Activated CD8-positive, alpha-beta memory T cell treated with anti-CD3 and anti-CD28 coated beads for 1 hour (primary cell): ENCODE measurements around the gene RHOT1.
A peak's percentile ranks its signal among the peaks of the same experiment; 100 is the strongest.
"Not testable (repeated sequence)": the region's sequence is repeated elsewhere in the genome, so short reads cannot be mapped to it uniquely, and the experiment has no call there.

Experiments used
- DNase-seq, 2 donors: peaks; one replicate each; pipeline ENCODE4 v3.0.0-alpha.2; 2020; ENCODE audit warnings: low read depth in 1 of 2; ENCODE audit errors: extremely low read depth in 1 of 2

Gene RHOT1

GRCh38 chr17:32223703-32224102 lies 81.4 kb downstream of the RHOT1 start:
- no peak for DNase-seq

DNA sequence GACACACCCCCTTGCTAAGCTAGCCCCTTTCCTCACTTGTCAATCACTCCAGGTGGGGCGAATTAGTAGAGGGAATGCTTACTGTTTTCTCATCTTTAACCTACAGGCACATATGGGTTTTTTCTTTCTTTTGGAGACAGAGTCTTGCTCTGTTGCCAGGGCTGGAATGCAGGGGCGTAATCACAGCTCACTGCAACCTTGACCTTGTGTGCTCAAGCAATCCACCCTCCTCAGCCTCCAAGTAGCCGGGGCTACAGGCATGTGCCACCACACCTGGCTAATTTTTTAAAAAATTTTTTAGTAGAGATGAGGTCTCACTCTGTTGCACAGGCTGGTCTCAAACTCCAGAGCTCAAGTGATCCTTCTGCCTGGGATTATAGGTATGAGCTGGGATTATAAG lies 84.6 kb downstream of the RHOT1 start:
- DNase-seq, result no peak

DNA sequence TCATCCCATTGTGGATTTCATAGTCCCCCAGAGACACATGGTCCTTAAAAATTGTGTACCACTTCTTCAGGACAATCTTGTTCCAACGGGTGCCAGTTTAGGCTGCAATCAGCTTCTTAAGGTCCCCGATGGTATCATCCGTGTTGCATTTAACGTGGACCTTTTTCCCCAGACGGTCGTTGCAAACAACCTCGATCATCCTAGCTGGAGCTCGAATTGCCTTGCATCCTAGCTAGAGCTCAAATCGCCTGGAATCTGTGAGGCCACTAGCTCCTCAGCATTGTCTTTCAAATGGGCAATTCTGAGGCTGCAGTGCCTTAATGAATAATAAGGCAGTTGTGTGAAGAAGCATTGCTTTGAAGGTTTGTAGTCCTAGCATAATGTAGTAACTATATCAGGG lies 85.6 kb downstream of the RHOT1 start:
- no peak for DNase-seq

- DNase-seq, result no peak
Measured at GRCh38 chr17:32235588-32235987, 93.3 kb downstream of the RHOT1 start.

DNA sequence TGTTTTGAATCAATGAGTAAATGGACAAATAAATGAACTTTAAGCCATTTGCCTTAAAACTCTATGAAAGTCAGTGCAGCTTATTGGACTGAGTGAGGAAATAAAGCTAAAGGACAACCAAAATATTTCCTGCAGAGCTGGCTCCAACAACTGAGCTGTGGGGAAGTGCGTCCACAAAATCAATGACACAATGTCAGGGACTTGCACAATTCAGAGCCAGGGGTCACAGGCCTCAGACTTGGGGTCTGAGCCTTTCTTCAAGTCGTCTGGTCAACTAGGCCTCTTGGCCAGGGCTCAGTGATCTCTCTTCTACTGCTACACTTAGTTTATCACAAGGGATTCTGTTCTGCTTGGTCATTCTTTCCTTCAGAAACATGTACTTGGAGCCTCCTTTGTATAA lies 97.2 kb downstream of the RHOT1 start:
- DNase-seq, result no peak

GRCh38 chr17:32240750-32241149 lies 98.4 kb downstream of the RHOT1 start:
- no peak for DNase-seq

DNA sequence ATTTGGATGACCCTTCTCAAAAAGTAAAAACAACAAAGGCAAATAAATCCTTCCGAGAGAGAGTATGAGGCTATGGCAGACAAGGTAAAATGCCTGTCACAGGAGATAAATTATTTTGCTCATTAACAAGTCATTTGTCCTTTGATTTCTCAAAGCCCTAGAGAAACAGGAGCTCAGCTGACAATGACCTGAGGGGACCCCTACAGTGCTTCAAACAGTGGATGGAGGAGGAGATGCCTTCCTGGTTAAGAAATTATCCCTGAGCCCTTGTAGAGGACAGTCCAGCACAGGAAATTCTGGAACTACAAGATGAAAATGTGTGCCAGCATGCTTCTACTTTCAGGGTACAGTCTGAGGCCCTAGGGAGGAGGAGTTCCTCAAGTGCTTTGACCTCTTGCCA lies 99.3 kb downstream of the RHOT1 start:
- no peak for DNase-seq

GRCh38 chr17:32249475-32249874 lies 107.2 kb downstream of the RHOT1 start:
- DNase-seq, result no peak

DNA sequence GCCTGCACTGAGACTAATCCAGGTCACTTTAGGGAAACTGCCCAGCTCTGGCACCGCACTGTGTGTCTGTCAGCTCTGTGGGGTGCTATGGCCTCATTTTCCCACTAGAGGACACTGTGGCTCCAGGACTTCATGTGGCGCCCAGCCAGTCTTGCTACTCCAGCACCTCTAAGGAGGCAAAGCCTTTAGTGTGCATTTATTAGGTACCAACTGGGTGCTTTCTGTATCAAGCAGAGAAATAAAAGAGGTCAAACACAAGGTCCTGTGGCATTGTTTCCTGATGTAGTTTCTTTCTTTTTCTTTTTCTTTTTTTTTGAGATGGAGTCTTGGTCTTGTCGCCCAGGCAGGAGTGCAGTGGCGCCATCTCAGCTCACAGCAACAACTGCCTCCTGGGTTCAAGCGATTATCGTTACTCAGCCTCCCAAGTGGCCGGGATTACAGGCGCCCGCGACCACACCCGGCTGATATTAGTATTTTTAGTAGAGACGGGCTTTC lies 110.9 kb downstream of the RHOT1 start:
- peak in 1 of 2 donors; percentile 18 for DNase-seq

DNA sequence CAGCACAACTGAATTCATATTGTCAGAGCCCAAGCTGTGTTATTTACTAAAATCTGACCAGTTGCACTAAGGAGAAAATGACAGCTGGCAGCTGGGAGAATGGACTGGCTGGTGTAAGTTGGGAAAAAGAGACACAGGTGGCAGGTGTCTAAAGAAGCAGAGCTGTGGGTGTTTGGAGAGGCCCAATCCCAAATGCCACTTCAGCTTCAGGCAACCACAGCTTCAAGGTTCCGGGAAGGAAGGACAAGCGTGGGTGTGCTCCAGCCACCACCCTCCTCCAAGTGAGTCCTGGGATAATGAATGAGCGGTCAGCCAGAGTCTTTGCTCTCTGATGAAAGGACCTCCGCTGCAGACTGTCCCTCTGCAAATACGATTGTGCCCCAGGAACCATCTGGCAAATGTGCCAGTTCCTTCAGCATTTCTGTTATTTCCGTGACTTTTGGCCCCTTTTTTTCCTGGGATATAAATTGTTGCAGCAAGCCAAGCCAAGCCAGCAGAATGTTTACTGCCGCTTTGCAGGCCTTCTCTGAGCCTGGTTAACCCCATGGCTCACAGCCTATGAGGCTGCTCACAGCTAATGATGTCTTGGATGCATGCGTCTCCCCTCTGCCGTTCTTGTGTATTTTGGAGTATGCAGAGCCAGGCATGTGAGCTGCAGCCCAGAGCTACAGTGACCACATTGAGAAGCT lies 113.9 kb downstream of the RHOT1 start:
- no peak for DNase-seq

- no peak for DNase-seq
Measured at GRCh38 chr17:32256701-32257019, 114.4 kb downstream of the RHOT1 start.

DNA sequence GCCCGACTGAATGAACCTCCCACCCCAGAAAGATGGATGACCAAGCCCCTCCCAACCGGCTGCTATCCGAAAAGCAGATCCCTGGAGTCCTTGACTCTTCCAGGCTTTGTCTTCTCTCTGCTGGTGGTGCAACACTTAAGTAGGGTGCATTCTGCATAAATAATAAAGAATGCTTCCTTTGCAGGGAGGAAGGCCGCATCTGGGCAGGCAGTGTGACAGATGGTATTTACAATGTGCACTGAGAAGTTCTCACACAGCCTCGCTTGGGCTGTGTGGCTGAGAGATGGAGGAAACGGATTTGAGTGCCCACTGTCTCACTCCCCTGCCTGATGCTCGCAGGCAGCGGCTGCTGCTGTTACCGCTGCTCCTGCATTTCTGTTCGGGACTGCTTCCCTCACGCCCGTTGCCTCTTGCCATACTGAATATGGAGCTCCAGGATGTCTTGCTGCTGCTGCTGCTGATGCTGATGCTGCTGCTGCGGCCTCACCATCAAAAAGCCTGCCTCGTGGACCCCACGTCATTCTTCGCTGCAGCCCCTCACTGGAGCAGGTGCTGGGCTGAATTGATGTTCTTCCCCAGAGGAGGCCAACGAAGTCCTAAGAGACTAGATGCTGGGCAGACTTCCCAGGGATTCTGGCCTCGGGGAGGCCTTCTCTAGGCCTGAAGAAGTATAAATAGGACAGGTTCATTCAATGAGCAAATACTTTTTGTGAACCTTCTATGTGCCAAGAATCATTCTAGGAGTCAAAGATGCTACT lies 116.3 kb downstream of the RHOT1 start:
- DNase-seq, result no peak

- DNase-seq, result no peak
Measured at GRCh38 chr17:32259586-32259985, 117.3 kb downstream of the RHOT1 start.

GRCh38 chr17:32261417-32261736 lies 119.1 kb downstream of the RHOT1 start:
- DNase-seq, result no peak

DNA sequence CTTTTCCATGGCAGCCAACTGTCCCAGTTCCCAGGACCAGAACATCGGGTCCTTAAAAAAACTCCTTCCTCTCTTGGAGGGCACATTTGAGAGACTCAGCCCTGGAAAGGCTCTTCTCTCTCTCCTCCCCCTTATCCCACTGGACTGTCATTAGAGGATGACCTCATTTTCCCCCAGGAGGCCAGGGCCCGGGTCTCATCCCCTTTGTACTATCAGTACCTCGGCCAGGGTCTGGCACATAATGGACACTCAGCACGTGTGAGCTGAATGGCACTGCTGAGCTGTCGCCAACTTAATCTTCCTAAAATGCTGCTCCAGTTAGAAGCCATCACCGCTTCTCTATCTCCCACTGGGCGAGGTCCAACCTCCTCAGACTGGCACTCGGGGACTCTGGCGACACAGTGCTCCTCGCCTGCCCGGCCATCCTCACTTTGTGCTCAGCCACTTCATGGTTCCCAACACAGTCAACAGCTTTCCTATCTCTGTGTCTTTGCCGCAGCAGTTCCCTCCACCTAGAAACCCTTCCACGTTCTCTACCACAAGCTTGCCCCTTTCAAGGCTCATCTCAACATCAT lies 119.7 kb downstream of the RHOT1 start:
- DNase-seq, result no peak

GRCh38 chr17:32263515-32263914 lies 121.2 kb downstream of the RHOT1 start:
- not testable (repeated sequence) for DNase-seq

DNA sequence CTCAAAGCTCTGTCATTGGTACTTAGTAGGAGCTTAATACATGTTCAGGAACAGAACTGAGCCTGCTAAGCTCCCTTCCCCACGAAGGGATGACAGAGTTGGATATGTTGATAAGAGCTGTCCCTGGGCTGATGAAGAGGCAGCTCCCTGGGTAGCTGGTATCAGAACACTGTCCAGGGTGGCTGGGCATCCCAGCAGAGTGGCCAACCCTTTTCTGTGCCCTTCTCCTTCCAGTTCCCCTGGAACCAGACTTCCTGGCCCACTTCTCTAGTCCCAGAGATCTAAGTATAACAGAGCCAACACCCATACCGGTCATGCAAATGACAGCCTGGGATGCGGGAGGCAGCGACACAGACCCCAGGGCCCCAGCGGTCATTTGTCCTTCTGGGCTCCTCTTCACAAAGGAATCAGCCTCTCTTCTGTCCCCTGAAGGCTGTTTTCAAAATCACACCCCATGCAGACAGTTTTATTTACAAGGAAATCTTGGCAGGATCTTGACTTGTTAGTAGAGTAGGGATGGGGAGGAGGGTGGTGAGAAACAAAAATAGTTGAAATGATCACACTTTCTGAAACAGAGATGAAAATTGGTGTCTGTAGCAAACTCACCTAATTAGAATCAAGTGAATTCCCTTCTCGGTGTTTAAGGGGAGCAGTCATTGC lies 122.0 kb downstream of the RHOT1 start:
- DNase-seq, result no peak

GRCh38 chr17:32264823-32265191 lies 122.5 kb downstream of the RHOT1 start:
- no peak for DNase-seq

GRCh38 chr17:32265192-32265923 lies 123.1 kb downstream of the RHOT1 start, which contains the start of gene RHBDL3:
Gene RHBDL3, plus strand, starts transcription at chr17:32265832. Its CDS starts 358 bp downstream, at chr17:32266190.
- no peak for DNase-seq

DNA sequence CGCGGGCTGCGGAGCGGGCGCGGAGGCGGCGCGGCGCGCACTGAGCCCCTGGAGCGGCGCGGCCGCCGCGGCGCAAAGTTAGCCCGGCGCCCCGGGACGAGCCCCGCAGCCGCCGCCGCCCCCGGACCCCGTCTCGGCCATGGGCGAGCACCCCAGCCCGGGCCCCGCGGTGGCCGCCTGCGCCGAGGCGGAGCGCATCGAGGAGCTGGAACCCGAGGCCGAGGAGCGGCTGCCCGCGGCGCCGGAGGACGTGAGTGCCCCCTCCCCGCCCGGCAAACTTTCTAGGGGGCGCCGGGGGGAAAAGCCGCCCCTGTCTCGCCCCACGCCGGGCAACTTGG lies 123.7 kb downstream of the RHOT1 start:
- no peak for DNase-seq
